ENCODE results near the gene IDH3A. TPM values are rescaled to one million over a fixed set of nuclear protein-coding genes. Genes with fewer than 3 reads are reported as not detected.

Gene IDH3A
- total and polyA plus RNA-seq, 9 of the 15 experiments (the other 6 are each of a cell fraction or from before 2014, with no cell fraction given), result 37.4 to 249 (median 107) TPM

DNA sequence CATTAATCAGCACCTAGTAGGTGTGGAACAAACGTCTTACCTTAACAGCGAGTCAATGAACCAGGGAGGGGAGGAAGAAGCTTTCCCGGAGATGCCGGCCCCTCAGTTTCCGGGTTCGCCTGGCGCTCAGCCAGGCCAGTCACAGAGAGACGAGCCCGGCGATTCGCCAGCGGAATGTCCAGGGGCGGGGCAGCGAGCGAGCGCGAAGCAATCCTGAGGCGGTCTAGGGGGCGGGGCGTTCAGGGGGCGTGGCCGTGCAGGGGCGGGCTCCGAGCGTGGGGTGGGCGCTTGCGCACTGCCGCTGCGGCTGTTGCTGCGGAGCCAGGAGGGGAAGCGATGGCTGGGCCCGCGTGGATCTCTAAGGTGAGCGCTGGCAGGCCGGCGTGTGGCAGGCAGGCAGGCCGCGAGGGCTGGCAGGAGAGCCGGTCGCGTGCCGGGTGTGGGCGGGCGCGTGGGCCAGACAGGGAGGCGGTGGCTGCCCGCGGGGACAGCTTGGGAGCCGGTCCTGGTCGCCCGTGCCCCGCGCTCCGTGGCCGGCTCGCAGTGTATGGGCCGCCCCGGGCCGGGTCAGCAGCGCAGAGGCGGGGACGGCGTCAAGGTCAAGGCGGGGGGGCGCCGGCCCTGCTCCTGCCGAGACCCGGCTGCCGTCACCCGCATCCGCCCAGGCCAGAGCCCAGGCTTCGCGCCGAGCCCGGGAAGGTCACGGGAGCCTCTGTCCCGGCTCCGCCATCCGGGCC, at the start of gene IDH3A (continued):
- TF ChIP-seq NKRF (IDR thresholded peaks at IDR 0.05; ENCODE audit: borderline replicate concordance) (peak; percentile 65; the same call in 1 of the 2 replicates), RBFOX2 (IDR thresholded peaks at IDR 0.05; ENCODE audit: low read depth, low read length) (peak; percentile 79), ZNF668 (CRISPR knock-in tag; IDR thresholded peaks at IDR 0.05) (no peak), ZNF584 (CRISPR knock-in tag; IDR thresholded peaks at IDR 0.05; ENCODE audit: low read depth) (no peak), ZNF175 (CRISPR knock-in tag; IDR thresholded peaks at IDR 0.05; ENCODE audit: low read depth) (no peak), ZKSCAN1 (IDR thresholded peaks at IDR 0.05; ENCODE audit: low read depth, low read length) (peak; percentile 94), LEF1 (IDR thresholded peaks at IDR 0.05) (peak; percentile 66; the same call in 1 of the 2 replicates), SP2 (IDR thresholded peaks at IDR 0.05; ENCODE audit: extremely low read depth, low read depth, low read length, poor library complexity, severe bottlenecking) (peak; percentile 14), HCFC1 (IDR thresholded peaks at IDR 0.05; ENCODE audit: low read depth, low read length) (0 out of 2 replicates have a peak, but pooled peaks have one; percentile 12), TARDBP (IDR thresholded peaks at IDR 0.05) (peak; percentile 33; the same call in 1 of the 2 replicates), MXI1 (IDR thresholded peaks at IDR 0.05; ENCODE audit: low read depth, low read length) (peak; percentile 35; the same call in 1 of the 2 replicates), POLR2A (conservative IDR thresholded peaks at IDR 0.05) (peak; percentile 87), SREBF1 (IDR thresholded peaks at IDR 0.05; ENCODE audit: borderline replicate concordance, low read depth, low read length) (no peak), SRSF1 (IDR thresholded peaks at IDR 0.05; ENCODE audit: low read depth, low read length) (no peak), GTF2A2 (tag; IDR thresholded peaks at IDR 0.05) (no peak), GATAD2B (IDR thresholded peaks at IDR 0.05; ENCODE audit: borderline replicate concordance) (peak; percentile 70; the same call in 1 of the 2 replicates), DMBX1 (CRISPR knock-in tag; IDR thresholded peaks at IDR 0.05; ENCODE audit: borderline replicate concordance) (no peak), SAFB (IDR thresholded peaks at IDR 0.05; ENCODE audit: borderline replicate concordance, low read depth, low read length) (peak; percentile 78), ZNF41 (CRISPR knock-in tag; conservative IDR thresholded peaks at IDR 0.05) (no peak)
- TF ChIP-seq, protein P1, sequence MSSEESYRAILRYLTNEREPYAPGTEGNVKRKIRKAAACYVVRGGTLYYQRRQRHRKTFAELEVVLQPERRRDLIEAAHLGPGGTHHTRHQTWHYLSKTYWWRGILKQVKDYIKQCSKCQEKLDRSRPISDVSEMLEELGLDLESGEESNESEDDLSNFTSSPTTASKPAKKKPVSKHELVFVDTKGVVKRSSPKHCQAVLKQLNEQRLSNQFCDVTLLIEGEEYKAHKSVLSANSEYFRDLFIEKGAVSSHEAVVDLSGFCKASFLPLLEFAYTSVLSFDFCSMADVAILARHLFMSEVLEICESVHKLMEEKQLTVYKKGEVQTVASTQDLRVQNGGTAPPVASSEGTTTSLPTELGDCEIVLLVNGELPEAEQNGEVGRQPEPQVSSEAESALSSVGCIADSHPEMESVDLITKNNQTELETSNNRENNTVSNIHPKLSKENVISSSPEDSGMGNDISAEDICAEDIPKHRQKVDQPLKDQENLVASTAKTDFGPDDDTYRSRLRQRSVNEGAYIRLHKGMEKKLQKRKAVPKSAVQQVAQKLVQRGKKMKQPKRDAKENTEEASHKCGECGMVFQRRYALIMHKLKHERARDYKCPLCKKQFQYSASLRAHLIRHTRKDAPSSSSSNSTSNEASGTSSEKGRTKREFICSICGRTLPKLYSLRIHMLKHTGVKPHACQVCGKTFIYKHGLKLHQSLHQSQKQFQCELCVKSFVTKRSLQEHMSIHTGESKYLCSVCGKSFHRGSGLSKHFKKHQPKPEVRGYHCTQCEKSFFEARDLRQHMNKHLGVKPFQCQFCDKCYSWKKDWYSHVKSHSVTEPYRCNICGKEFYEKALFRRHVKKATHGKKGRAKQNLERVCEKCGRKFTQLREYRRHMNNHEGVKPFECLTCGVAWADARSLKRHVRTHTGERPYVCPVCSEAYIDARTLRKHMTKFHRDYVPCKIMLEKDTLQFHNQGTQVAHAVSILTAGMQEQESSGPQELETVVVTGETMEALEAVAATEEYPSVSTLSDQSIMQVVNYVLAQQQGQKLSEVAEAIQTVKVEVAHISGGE (CRISPR knock-in tag; IDR thresholded peaks at IDR 0.05), result peak in 1 of 3 experiments; percentile 47; a peak in 1 of 6 replicates
- TF ChIP-seq, protein P2, sequence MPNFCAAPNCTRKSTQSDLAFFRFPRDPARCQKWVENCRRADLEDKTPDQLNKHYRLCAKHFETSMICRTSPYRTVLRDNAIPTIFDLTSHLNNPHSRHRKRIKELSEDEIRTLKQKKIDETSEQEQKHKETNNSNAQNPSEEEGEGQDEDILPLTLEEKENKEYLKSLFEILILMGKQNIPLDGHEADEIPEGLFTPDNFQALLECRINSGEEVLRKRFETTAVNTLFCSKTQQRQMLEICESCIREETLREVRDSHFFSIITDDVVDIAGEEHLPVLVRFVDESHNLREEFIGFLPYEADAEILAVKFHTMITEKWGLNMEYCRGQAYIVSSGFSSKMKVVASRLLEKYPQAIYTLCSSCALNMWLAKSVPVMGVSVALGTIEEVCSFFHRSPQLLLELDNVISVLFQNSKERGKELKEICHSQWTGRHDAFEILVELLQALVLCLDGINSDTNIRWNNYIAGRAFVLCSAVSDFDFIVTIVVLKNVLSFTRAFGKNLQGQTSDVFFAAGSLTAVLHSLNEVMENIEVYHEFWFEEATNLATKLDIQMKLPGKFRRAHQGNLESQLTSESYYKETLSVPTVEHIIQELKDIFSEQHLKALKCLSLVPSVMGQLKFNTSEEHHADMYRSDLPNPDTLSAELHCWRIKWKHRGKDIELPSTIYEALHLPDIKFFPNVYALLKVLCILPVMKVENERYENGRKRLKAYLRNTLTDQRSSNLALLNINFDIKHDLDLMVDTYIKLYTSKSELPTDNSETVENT (CRISPR knock-in tag; IDR thresholded peaks at IDR 0.05), result peak; percentile 77
